ENCODE measurements around the gene GTF3C1.

GTF3C1 gene

GRCh38 chr16:27483624-27484023 lies 66.1 kb downstream of the GTF3C1 start:
- no peak for DNase-seq (ENCODE audit: low read depth)

GRCh38 chr16:27483088-27483437 lies 66.7 kb downstream of the GTF3C1 start:
- no peak for DNase-seq (ENCODE audit: low read depth)

GRCh38 chr16:27482397-27483087 lies 67.2 kb downstream of the GTF3C1 start:
- no peak for DNase-seq (ENCODE audit: low read depth)

- DNase-seq (ENCODE audit: low read depth) = no peak
Measured at GRCh38 chr16:27481282-27481934, 68.3 kb downstream of the GTF3C1 start.

- DNase-seq (ENCODE audit: low read depth) = no peak
Measured at GRCh38 chr16:27480761-27481160, 69.0 kb downstream of the GTF3C1 start.

- DNase-seq (ENCODE audit: low read depth) = peak; percentile 20
Measured at GRCh38 chr16:27476240-27476639, 73.5 kb downstream of the GTF3C1 start.

GRCh38 chr16:27475561-27475960 lies 74.2 kb downstream of the GTF3C1 start:
- peak; percentile 96 for DNase-seq (ENCODE audit: low read depth)

GRCh38 chr16:27474921-27475320 lies 74.8 kb downstream of the GTF3C1 start:
- DNase-seq (ENCODE audit: low read depth) = no peak

GRCh38 chr16:27474041-27474440 lies 75.7 kb downstream of the GTF3C1 start:
- no peak for DNase-seq (ENCODE audit: low read depth)

GRCh38 chr16:27473101-27473900 lies 76.4 kb downstream of the GTF3C1 start:
- DNase-seq (ENCODE audit: low read depth) = no peak

- no peak for DNase-seq (ENCODE audit: low read depth)
Measured at GRCh38 chr16:27472091-27473020, 77.4 kb downstream of the GTF3C1 start.

- no peak for DNase-seq (ENCODE audit: low read depth)
Measured at GRCh38 chr16:27471661-27472060, 78.1 kb downstream of the GTF3C1 start.

- DNase-seq (ENCODE audit: low read depth) = peak; percentile 81
Measured at GRCh38 chr16:27470567-27471431, 78.9 kb downstream of the GTF3C1 start.

GRCh38 chr16:27468941-27469531 lies 80.7 kb downstream of the GTF3C1 start:
- DNase-seq (ENCODE audit: low read depth) = no peak

GRCh38 chr16:27465483-27465879 lies 84.2 kb downstream of the GTF3C1 start:
- DNase-seq (ENCODE audit: low read depth) = no peak

- no peak for DNase-seq (ENCODE audit: low read depth)
Measured at GRCh38 chr16:27464626-27465482, 84.9 kb downstream of the GTF3C1 start.

- no peak for DNase-seq (ENCODE audit: low read depth)
Measured at GRCh38 chr16:27463741-27464591, 85.7 kb downstream of the GTF3C1 start.

- no peak for DNase-seq (ENCODE audit: low read depth)
Measured at GRCh38 chr16:27462846-27463682, 86.6 kb downstream of the GTF3C1 start.
